ENCODE results near the gene UNCX.

UNCX gene

GRCh38 chr7:1256621-1257020 lies 23.9 kb downstream of the UNCX start:
- no peak overlapping the region for H3K27ac ChIP-seq (ENCODE audit: low read depth, low read length)
- H3F3A ChIP-seq (ENCODE audit: insufficient read depth) = no peaks in the 10 kb centered on the region
- no peaks in the 10 kb centered on the region for H3K27me3 ChIP-seq (ENCODE audit: low read length)
- no peak overlapping the region for H2AFZ ChIP-seq (ENCODE audit: low read depth, low read length, severe bottlenecking)
- no peak overlapping the region for H3K9ac ChIP-seq (ENCODE audit: low read length)
- H3K9me2 ChIP-seq (replicated peaks; ENCODE audit: insufficient read depth, low read length) = no peaks in the 10 kb centered on the region
- H3K79me2 ChIP-seq (ENCODE audit: insufficient read depth, low read length) = no peaks in the 10 kb centered on the region
- no peaks in the 10 kb centered on the region for H3K36me3 ChIP-seq (ENCODE audit: low read length)
- no peak overlapping the region for H3K4me3 ChIP-seq (ENCODE audit: insufficient read depth, low read length, poor library complexity, severe bottlenecking)
- TF ChIP-seq EZH2phosphoT487 (conservative IDR thresholded peaks at IDR 0.05; ENCODE audit: low read length) (no peak), CTCF (IDR thresholded peaks at IDR 0.05; ENCODE audit: insufficient read depth, low read length, poor library complexity, severe bottlenecking) (no peak)
- no peaks in the 10 kb centered on the region for H3K9me3 ChIP-seq (ENCODE audit: insufficient read depth, low read length)
- no peaks in the 10 kb centered on the region for H4K20me1 ChIP-seq (ENCODE audit: low read depth, low read length)
- no peak overlapping the region for H3K4me2 ChIP-seq (ENCODE audit: low read depth, low read length, poor library complexity, severe bottlenecking)

GRCh38 chr7:1257221-1257620 lies 24.5 kb downstream of the UNCX start:
- Histone ChIP-seq H3K9me3 (ENCODE audit: insufficient read depth, low read length) (no peaks in the 10 kb centered on the region), H3F3A (ENCODE audit: insufficient read depth) (no peaks in the 10 kb centered on the region), H3K27ac (ENCODE audit: low read depth, low read length) (no peak overlapping the region), H2AFZ (ENCODE audit: low read depth, low read length, severe bottlenecking) (no peak overlapping the region), H3K79me2 (ENCODE audit: insufficient read depth, low read length) (no peaks in the 10 kb centered on the region), H4K20me1 (ENCODE audit: low read depth, low read length) (no peaks in the 10 kb centered on the region), H3K9ac (ENCODE audit: low read length) (no peak overlapping the region), H3K36me3 (ENCODE audit: low read length) (no peaks in the 10 kb centered on the region), H3K27me3 (ENCODE audit: low read length) (no peaks in the 10 kb centered on the region), H3K4me3 (ENCODE audit: insufficient read depth, low read length, poor library complexity, severe bottlenecking) (no peak overlapping the region), H3K4me2 (ENCODE audit: low read depth, low read length, poor library complexity, severe bottlenecking) (no peak overlapping the region), H3K9me2 (replicated peaks; ENCODE audit: insufficient read depth, low read length) (no peaks in the 10 kb centered on the region)
- TF ChIP-seq CTCF (IDR thresholded peaks at IDR 0.05; ENCODE audit: insufficient read depth, low read length, poor library complexity, severe bottlenecking) (no peak), EZH2phosphoT487 (conservative IDR thresholded peaks at IDR 0.05; ENCODE audit: low read length) (no peak)

GRCh38 chr7:1257863-1258262 lies 25.2 kb downstream of the UNCX start:
- H3K4me2 ChIP-seq (ENCODE audit: low read depth, low read length, poor library complexity, severe bottlenecking) = no peak overlapping the region
- H3K4me3 ChIP-seq (ENCODE audit: insufficient read depth, low read length, poor library complexity, severe bottlenecking) = no peak overlapping the region
- H3K27me3 ChIP-seq (ENCODE audit: low read length) = no peaks in the 10 kb centered on the region
- no peak overlapping the region for H3K9ac ChIP-seq (ENCODE audit: low read length)
- H2AFZ ChIP-seq (ENCODE audit: low read depth, low read length, severe bottlenecking) = no peak overlapping the region
- H3K27ac ChIP-seq (ENCODE audit: low read depth, low read length) = no peak overlapping the region
- H3K79me2 ChIP-seq (ENCODE audit: insufficient read depth, low read length) = no peaks in the 10 kb centered on the region
- H3K36me3 ChIP-seq (ENCODE audit: low read length) = no peaks in the 10 kb centered on the region
- no peaks in the 10 kb centered on the region for H3K9me3 ChIP-seq (ENCODE audit: insufficient read depth, low read length)
- H4K20me1 ChIP-seq (ENCODE audit: low read depth, low read length) = no peaks in the 10 kb centered on the region
- TF ChIP-seq EZH2phosphoT487 (conservative IDR thresholded peaks at IDR 0.05; ENCODE audit: low read length) (no peak), CTCF (IDR thresholded peaks at IDR 0.05; ENCODE audit: insufficient read depth, low read length, poor library complexity, severe bottlenecking) (no peak)
- H3F3A ChIP-seq (ENCODE audit: insufficient read depth) = no peaks in the 10 kb centered on the region
- no peaks in the 10 kb centered on the region for H3K9me2 ChIP-seq (replicated peaks; ENCODE audit: insufficient read depth, low read length)
